Measurements from ENCODE around the gene KIF9. TPM values are rescaled to one million over a fixed set of nuclear protein-coding genes. Genes with fewer than 3 reads are reported as not detected.
"Not testable (repeated sequence)": the region's sequence is repeated elsewhere in the genome, so short reads cannot be mapped to it uniquely, and the experiment has no call there.

KIF9 gene
- total RNA-seq, 2 experiments from 2014 or later = 6.9 to 7.6 TPM

- H3K36me3 Mint-ChIP-seq = no peaks in the 10 kb centered on the region
- no peak overlapping the region for H3K27ac Mint-ChIP-seq
- H3K9me3 Mint-ChIP-seq = no peaks in the 10 kb centered on the region
- H3K4me1 Mint-ChIP-seq = no peaks in the 10 kb centered on the region
- no peak for DNase-seq
- H3K4me3 Mint-ChIP-seq = no peak overlapping the region
- no peaks in the 10 kb centered on the region for H3K27me3 Mint-ChIP-seq
Observed at GRCh38 chr3:47247131-47248064, 35.2 kb downstream of the KIF9 start.

- no peak for DNase-seq
- Mint-ChIP-seq H3K36me3 (no peaks in the 10 kb centered on the region), H3K27me3 (no peaks in the 10 kb centered on the region), H3K9me3 (no peaks in the 10 kb centered on the region), H3K4me1 (no peaks in the 10 kb centered on the region), H3K4me3 (no peak overlapping the region), H3K27ac (no peak overlapping the region)
Observed at GRCh38 chr3:47245271-47245670, 37.3 kb downstream of the KIF9 start.

GRCh38 chr3:47244531-47245100 lies 38.0 kb downstream of the KIF9 start:
- Mint-ChIP-seq H3K4me3 (no peak overlapping the region), H3K36me3 (no peaks in the 10 kb centered on the region), H3K27ac (no peak overlapping the region), H3K27me3 (no peaks in the 10 kb centered on the region), H3K4me1 (no peaks in the 10 kb centered on the region), H3K9me3 (no peaks in the 10 kb centered on the region)
- no peak for DNase-seq

GRCh38 chr3:47243419-47244147 lies 39.0 kb downstream of the KIF9 start:
- H3K9me3 Mint-ChIP-seq = no peaks in the 10 kb centered on the region
- H3K4me3 Mint-ChIP-seq = no peak overlapping the region
- H3K4me1 Mint-ChIP-seq = no peaks in the 10 kb centered on the region
- H3K36me3 Mint-ChIP-seq = no peaks in the 10 kb centered on the region
- H3K27ac Mint-ChIP-seq = no peak overlapping the region
- no peaks in the 10 kb centered on the region for H3K27me3 Mint-ChIP-seq
- no peak for DNase-seq

- Mint-ChIP-seq H3K9me3 (no peaks in the 10 kb centered on the region), H3K27ac (no peak overlapping the region), H3K36me3 (no peaks in the 10 kb centered on the region), H3K4me1 (no peaks in the 10 kb centered on the region), H3K27me3 (no peaks in the 10 kb centered on the region), H3K4me3 (no peak overlapping the region)
- no peak for DNase-seq
Observed at GRCh38 chr3:47239929-47240328, 42.7 kb downstream of the KIF9 start.

GRCh38 chr3:47238017-47238416 lies 44.6 kb downstream of the KIF9 start:
- no peak overlapping the region for H3K27ac Mint-ChIP-seq
- H3K9me3 Mint-ChIP-seq = no peaks in the 10 kb centered on the region
- H3K4me1 Mint-ChIP-seq = no peaks in the 10 kb centered on the region
- H3K4me3 Mint-ChIP-seq = no peak overlapping the region
- H3K27me3 Mint-ChIP-seq = no peaks in the 10 kb centered on the region
- no peaks in the 10 kb centered on the region for H3K36me3 Mint-ChIP-seq
- DNase-seq = no peak

GRCh38 chr3:47228088-47228487 lies 54.5 kb downstream of the KIF9 start:
- Mint-ChIP-seq H3K4me3 (no peak overlapping the region), H3K9me3 (no peaks in the 10 kb centered on the region), H3K27me3 (no peaks in the 10 kb centered on the region), H3K36me3 (no peaks in the 10 kb centered on the region), H3K27ac (no peak overlapping the region), H3K4me1 (no peaks in the 10 kb centered on the region)
- DNase-seq = no peak

- Mint-ChIP-seq H3K9me3 (no peaks in the 10 kb centered on the region), H3K4me1 (no peaks in the 10 kb centered on the region), H3K27ac (no peak overlapping the region), H3K4me3 (no peak overlapping the region), H3K27me3 (no peaks in the 10 kb centered on the region), H3K36me3 (no peaks in the 10 kb centered on the region)
- no peak for DNase-seq
Observed at GRCh38 chr3:47227678-47228077, 54.9 kb downstream of the KIF9 start.

GRCh38 chr3:47225310-47225906 lies 57.2 kb downstream of the KIF9 start:
- no peaks in the 10 kb centered on the region for H3K4me1 Mint-ChIP-seq
- no peak overlapping the region for H3K4me3 Mint-ChIP-seq
- no peak overlapping the region for H3K27ac Mint-ChIP-seq
- H3K36me3 Mint-ChIP-seq = no peaks in the 10 kb centered on the region
- no peaks in the 10 kb centered on the region for H3K27me3 Mint-ChIP-seq
- no peak for DNase-seq
- no peaks in the 10 kb centered on the region for H3K9me3 Mint-ChIP-seq

- H3K4me3 Mint-ChIP-seq = no peak overlapping the region
- H3K27me3 Mint-ChIP-seq = no peaks in the 10 kb centered on the region
- DNase-seq = no peak
- H3K27ac Mint-ChIP-seq = no peak overlapping the region
- H3K36me3 Mint-ChIP-seq = no peaks in the 10 kb centered on the region
- no peaks in the 10 kb centered on the region for H3K9me3 Mint-ChIP-seq
- no peaks in the 10 kb centered on the region for H3K4me1 Mint-ChIP-seq
Observed at GRCh38 chr3:47223755-47224154, 58.8 kb downstream of the KIF9 start.

GRCh38 chr3:47221798-47222197 lies 60.8 kb downstream of the KIF9 start:
- Mint-ChIP-seq H3K4me1 (no peaks in the 10 kb centered on the region), H3K36me3 (no peaks in the 10 kb centered on the region), H3K4me3 (no peak overlapping the region), H3K27me3 (no peaks in the 10 kb centered on the region), H3K9me3 (no peaks in the 10 kb centered on the region), H3K27ac (no peak overlapping the region)
- no peak for DNase-seq

- H3K4me3 Mint-ChIP-seq = no peak overlapping the region
Observed at GRCh38 chr3:47210863-47211405, 71.7 kb downstream of the KIF9 start.

GRCh38 chr3:47206022-47206421 lies 76.6 kb downstream of the KIF9 start:
- H3K4me3 Mint-ChIP-seq, DNase-seq: not testable (repeated sequence)

More at GRCh38 chr3:47210863-47211405, 71.7 kb downstream of the KIF9 start:
- H3K27ac Mint-ChIP-seq = no peak overlapping the region
- H3K27me3 Mint-ChIP-seq = no peaks in the 10 kb centered on the region
- no peaks in the 10 kb centered on the region for H3K36me3 Mint-ChIP-seq
- DNase-seq = no peak
- H3K9me3 Mint-ChIP-seq = no peaks in the 10 kb centered on the region
- no peaks in the 10 kb centered on the region for H3K4me1 Mint-ChIP-seq

GRCh38 chr3:47204875-47205274 lies 77.7 kb downstream of the KIF9 start:
- Mint-ChIP-seq H3K36me3 (no peaks in the 10 kb centered on the region), H3K4me3 (no peak overlapping the region), H3K27ac (no peak overlapping the region), H3K9me3 (no peaks in the 10 kb centered on the region), H3K4me1 (no peaks in the 10 kb centered on the region), H3K27me3 (no peaks in the 10 kb centered on the region)
- DNase-seq = no peak

More at GRCh38 chr3:47206022-47206421, 76.6 kb downstream of the KIF9 start:
- not testable (repeated sequence) for H3K27me3 Mint-ChIP-seq, H3K4me1 Mint-ChIP-seq, H3K27ac Mint-ChIP-seq, H3K9me3 Mint-ChIP-seq, H3K36me3 Mint-ChIP-seq

GRCh38 chr3:47202542-47202941 lies 80.1 kb downstream of the KIF9 start:
- no peak for DNase-seq
- Mint-ChIP-seq H3K27me3 (no peaks in the 10 kb centered on the region), H3K36me3 (no peaks in the 10 kb centered on the region), H3K4me1 (no peaks in the 10 kb centered on the region), H3K4me3 (no peak overlapping the region), H3K9me3 (no peaks in the 10 kb centered on the region), H3K27ac (no peak overlapping the region)

All from activated naive CD8-positive, alpha-beta T cell treated with anti-CD3 and anti-CD28 coated beads for 36 hours (primary cell).